Measurements from ENCODE around the gene PCDH9.

DNA sequence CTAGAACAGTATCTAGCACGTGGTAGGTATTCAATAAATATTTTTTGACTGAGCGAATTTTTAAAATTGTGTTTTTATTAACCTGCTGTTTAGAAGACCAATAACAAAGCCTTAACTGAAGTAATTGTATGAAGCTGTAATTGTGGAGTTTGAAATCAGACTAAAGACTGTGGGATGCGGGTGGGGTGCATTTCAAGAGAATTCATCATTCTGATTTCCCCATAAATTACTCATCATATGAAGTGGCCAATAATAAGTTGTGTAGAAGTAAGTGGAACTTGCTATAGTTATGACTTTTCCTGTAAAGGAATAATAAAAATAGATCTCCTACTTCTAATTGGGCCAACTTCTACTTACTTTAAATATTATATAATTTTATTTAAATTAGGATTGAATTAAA is 449.3 kb downstream of the PCDH9 start:
- TF ChIP-seq POLR2AphosphoS5 (IDR thresholded peaks at IDR 0.05; ENCODE audit: borderline replicate concordance, low read depth, low read length) (no peak), EZH2 (IDR thresholded peaks at IDR 0.05) (no peak)
